ENCODE data around the gene FEZF1. TPM values are rescaled to one million over a fixed set of nuclear protein-coding genes. Genes with fewer than 3 reads are reported as not detected.

FEZF1 gene
- total and polyA plus RNA-seq, 2 experiments from 2014 or later, result not detected

- no peak overlapping the region for H3K27ac ChIP-seq
- 33 to 41% methylated on average over 4 of the region's 4 CpGs for WGBS, 2 experiments (ENCODE audit: low coverage in 1 of 2, low lambda C conversion rate in 2 of 2, missing lambda C conversion rate in 2 of 2)
Measured at GRCh38 chr7:122262246-122262645, 42.3 kb downstream of the FEZF1 start.

GRCh38 chr7:122261442-122261841 is 43.1 kb downstream of the FEZF1 start:
- Histone ChIP-seq H3K4me1 (ENCODE audit: insufficient read depth) (no peaks in the 10 kb centered on the region), H3K9me2 (ENCODE audit: insufficient read depth) (no peaks in the 10 kb centered on the region), H2AFZ (no peak overlapping the region), H3F3A (ENCODE audit: insufficient read depth) (no peaks in the 10 kb centered on the region), H3K9me3 (ENCODE audit: low read depth) (no peaks in the 10 kb centered on the region), H3K4me2 (ENCODE audit: unreplicated experiment) (no peak overlapping the region), H3K79me2 (ENCODE audit: insufficient read depth) (no peaks in the 10 kb centered on the region), H3K27me3 (replicated peaks; ENCODE audit: insufficient read depth) (no peaks in the 10 kb centered on the region), H4K20me1 (ENCODE audit: insufficient read depth) (no peaks in the 10 kb centered on the region), H3K27ac (no peak overlapping the region), H3K36me3 (ENCODE audit: low read depth) (no peaks in the 10 kb centered on the region), H3K4me3 (no peak overlapping the region), H3K9ac (no peak overlapping the region)
- DNase-seq, result no peak
- 25 to 36% methylated on average over 4 of the region's 4 CpGs for WGBS, 2 experiments (ENCODE audit: low coverage in 1 of 2, low lambda C conversion rate in 2 of 2, missing lambda C conversion rate in 2 of 2)
- TF ChIP-seq EZH2 (IDR thresholded peaks at IDR 0.05; ENCODE audit: insufficient read depth, poor library complexity, severe bottlenecking) (no peak), EZH2phosphoT487 (IDR thresholded peaks at IDR 0.05; ENCODE audit: insufficient read depth, low read depth) (no peak)
- in situ Hi-C loops (cut with MboI), result no loop called here

More at GRCh38 chr7:122262246-122262645, 42.3 kb downstream of the FEZF1 start:
- in situ Hi-C loops (cut with MboI), result no loop called here
- Histone ChIP-seq H4K20me1 (ENCODE audit: insufficient read depth) (no peaks in the 10 kb centered on the region), H3K36me3 (ENCODE audit: low read depth) (no peaks in the 10 kb centered on the region), H3K79me2 (ENCODE audit: insufficient read depth) (no peaks in the 10 kb centered on the region), H3K9me2 (ENCODE audit: insufficient read depth) (no peaks in the 10 kb centered on the region), H3K27me3 (replicated peaks; ENCODE audit: insufficient read depth) (no peaks in the 10 kb centered on the region), H3K9ac (no peak overlapping the region), H3K4me2 (ENCODE audit: unreplicated experiment) (no peak overlapping the region), H3F3A (ENCODE audit: insufficient read depth) (no peaks in the 10 kb centered on the region), H3K9me3 (ENCODE audit: low read depth) (no peaks in the 10 kb centered on the region), H3K4me1 (ENCODE audit: insufficient read depth) (no peaks in the 10 kb centered on the region), H3K4me3 (no peak overlapping the region), H2AFZ (no peak overlapping the region)
- no peak for DNase-seq
- TF ChIP-seq EZH2 (IDR thresholded peaks at IDR 0.05; ENCODE audit: insufficient read depth, poor library complexity, severe bottlenecking), result no peak
- no peak for TF ChIP-seq EZH2phosphoT487 (IDR thresholded peaks at IDR 0.05; ENCODE audit: insufficient read depth, low read depth)

- H4K20me1 ChIP-seq (ENCODE audit: insufficient read depth), result no peaks in the 10 kb centered on the region
- H3K27me3 ChIP-seq (replicated peaks; ENCODE audit: insufficient read depth), result no peaks in the 10 kb centered on the region
- H3K9ac ChIP-seq, result no peak overlapping the region
- H3K9me2 ChIP-seq (ENCODE audit: insufficient read depth), result no peaks in the 10 kb centered on the region
- TF ChIP-seq EZH2 (IDR thresholded peaks at IDR 0.05; ENCODE audit: insufficient read depth, poor library complexity, severe bottlenecking) (no peak), EZH2phosphoT487 (IDR thresholded peaks at IDR 0.05; ENCODE audit: insufficient read depth, low read depth) (no peak)
- no peaks in the 10 kb centered on the region for H3F3A ChIP-seq (ENCODE audit: insufficient read depth)
- no peaks in the 10 kb centered on the region for H3K4me1 ChIP-seq (ENCODE audit: insufficient read depth)
- no peak overlapping the region for H3K27ac ChIP-seq
- no peak overlapping the region for H2AFZ ChIP-seq
- H3K79me2 ChIP-seq (ENCODE audit: insufficient read depth), result no peaks in the 10 kb centered on the region
- no peak for DNase-seq
- no peak overlapping the region for H3K4me2 ChIP-seq (ENCODE audit: unreplicated experiment)
- in situ Hi-C loops (cut with MboI), result no loop called here
- no peak overlapping the region for H3K4me3 ChIP-seq
- no peaks in the 10 kb centered on the region for H3K36me3 ChIP-seq (ENCODE audit: low read depth)
- H3K9me3 ChIP-seq (ENCODE audit: low read depth), result no peaks in the 10 kb centered on the region
Measured at GRCh38 chr7:122261016-122261415, 43.5 kb downstream of the FEZF1 start.

- Histone ChIP-seq H3K27me3 (replicated peaks; ENCODE audit: insufficient read depth) (no peaks in the 10 kb centered on the region), H3K4me1 (ENCODE audit: insufficient read depth) (no peaks in the 10 kb centered on the region), H3K9ac (no peak overlapping the region), H3K4me3 (no peak overlapping the region), H3K36me3 (ENCODE audit: low read depth) (no peaks in the 10 kb centered on the region), H3K9me3 (ENCODE audit: low read depth) (no peaks in the 10 kb centered on the region), H3K27ac (no peak overlapping the region), H3K79me2 (ENCODE audit: insufficient read depth) (no peaks in the 10 kb centered on the region), H3F3A (ENCODE audit: insufficient read depth) (no peaks in the 10 kb centered on the region), H4K20me1 (ENCODE audit: insufficient read depth) (no peaks in the 10 kb centered on the region), H3K9me2 (ENCODE audit: insufficient read depth) (no peaks in the 10 kb centered on the region), H3K4me2 (ENCODE audit: unreplicated experiment) (no peak overlapping the region), H2AFZ (no peak overlapping the region)
- 2 to 6% methylated on average over 2 of the region's 2 CpGs for WGBS, 2 experiments (ENCODE audit: low coverage in 1 of 2, low lambda C conversion rate in 2 of 2, missing lambda C conversion rate in 2 of 2)
- TF ChIP-seq EZH2 (IDR thresholded peaks at IDR 0.05; ENCODE audit: insufficient read depth, poor library complexity, severe bottlenecking), result no peak
- TF ChIP-seq EZH2phosphoT487 (IDR thresholded peaks at IDR 0.05; ENCODE audit: insufficient read depth, low read depth), result no peak
- DNase-seq, result no peak
- in situ Hi-C loops (cut with MboI), result no loop called here
Measured at GRCh38 chr7:122260336-122260735, 44.2 kb downstream of the FEZF1 start.

- H3K27ac ChIP-seq, result no peak overlapping the region
- H3K4me2 ChIP-seq (ENCODE audit: unreplicated experiment), result no peak overlapping the region
- DNase-seq, result no peak
- no peaks in the 10 kb centered on the region for H3F3A ChIP-seq (ENCODE audit: insufficient read depth)
- no peaks in the 10 kb centered on the region for H3K9me2 ChIP-seq (ENCODE audit: insufficient read depth)
- no peak for TF ChIP-seq EZH2 (IDR thresholded peaks at IDR 0.05; ENCODE audit: insufficient read depth, poor library complexity, severe bottlenecking)
- no peak for TF ChIP-seq EZH2phosphoT487 (IDR thresholded peaks at IDR 0.05; ENCODE audit: insufficient read depth, low read depth)
- WGBS, 2 experiments (ENCODE audit: low coverage in 1 of 2, low lambda C conversion rate in 2 of 2, missing lambda C conversion rate in 2 of 2), result 10 to 13% methylated on average over 2 of the region's 2 CpGs
- H2AFZ ChIP-seq, result no peak overlapping the region
- no peak overlapping the region for H3K9ac ChIP-seq
- H3K4me1 ChIP-seq (ENCODE audit: insufficient read depth), result no peaks in the 10 kb centered on the region
- no peaks in the 10 kb centered on the region; the same call in 1 of the 2 replicates for H3K27me3 ChIP-seq (replicated peaks; ENCODE audit: insufficient read depth)
- no peaks in the 10 kb centered on the region for H3K79me2 ChIP-seq (ENCODE audit: insufficient read depth)
- no peak overlapping the region for H3K4me3 ChIP-seq
- in situ Hi-C loops (cut with MboI), result no loop called here
- no peaks in the 10 kb centered on the region for H3K36me3 ChIP-seq (ENCODE audit: low read depth)
- H4K20me1 ChIP-seq (ENCODE audit: insufficient read depth), result no peaks in the 10 kb centered on the region
- H3K9me3 ChIP-seq (ENCODE audit: low read depth), result no peaks in the 10 kb centered on the region
Measured at GRCh38 chr7:122258971-122259370, 45.6 kb downstream of the FEZF1 start.
